ENCODE data around the gene PARP6.

Gene PARP6, protein sequence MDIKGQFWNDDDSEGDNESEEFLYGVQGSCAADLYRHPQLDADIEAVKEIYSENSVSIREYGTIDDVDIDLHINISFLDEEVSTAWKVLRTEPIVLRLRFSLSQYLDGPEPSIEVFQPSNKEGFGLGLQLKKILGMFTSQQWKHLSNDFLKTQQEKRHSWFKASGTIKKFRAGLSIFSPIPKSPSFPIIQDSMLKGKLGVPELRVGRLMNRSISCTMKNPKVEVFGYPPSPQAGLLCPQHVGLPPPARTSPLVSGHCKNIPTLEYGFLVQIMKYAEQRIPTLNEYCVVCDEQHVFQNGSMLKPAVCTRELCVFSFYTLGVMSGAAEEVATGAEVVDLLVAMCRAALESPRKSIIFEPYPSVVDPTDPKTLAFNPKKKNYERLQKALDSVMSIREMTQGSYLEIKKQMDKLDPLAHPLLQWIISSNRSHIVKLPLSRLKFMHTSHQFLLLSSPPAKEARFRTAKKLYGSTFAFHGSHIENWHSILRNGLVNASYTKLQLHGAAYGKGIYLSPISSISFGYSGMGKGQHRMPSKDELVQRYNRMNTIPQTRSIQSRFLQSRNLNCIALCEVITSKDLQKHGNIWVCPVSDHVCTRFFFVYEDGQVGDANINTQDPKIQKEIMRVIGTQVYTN

DNA sequence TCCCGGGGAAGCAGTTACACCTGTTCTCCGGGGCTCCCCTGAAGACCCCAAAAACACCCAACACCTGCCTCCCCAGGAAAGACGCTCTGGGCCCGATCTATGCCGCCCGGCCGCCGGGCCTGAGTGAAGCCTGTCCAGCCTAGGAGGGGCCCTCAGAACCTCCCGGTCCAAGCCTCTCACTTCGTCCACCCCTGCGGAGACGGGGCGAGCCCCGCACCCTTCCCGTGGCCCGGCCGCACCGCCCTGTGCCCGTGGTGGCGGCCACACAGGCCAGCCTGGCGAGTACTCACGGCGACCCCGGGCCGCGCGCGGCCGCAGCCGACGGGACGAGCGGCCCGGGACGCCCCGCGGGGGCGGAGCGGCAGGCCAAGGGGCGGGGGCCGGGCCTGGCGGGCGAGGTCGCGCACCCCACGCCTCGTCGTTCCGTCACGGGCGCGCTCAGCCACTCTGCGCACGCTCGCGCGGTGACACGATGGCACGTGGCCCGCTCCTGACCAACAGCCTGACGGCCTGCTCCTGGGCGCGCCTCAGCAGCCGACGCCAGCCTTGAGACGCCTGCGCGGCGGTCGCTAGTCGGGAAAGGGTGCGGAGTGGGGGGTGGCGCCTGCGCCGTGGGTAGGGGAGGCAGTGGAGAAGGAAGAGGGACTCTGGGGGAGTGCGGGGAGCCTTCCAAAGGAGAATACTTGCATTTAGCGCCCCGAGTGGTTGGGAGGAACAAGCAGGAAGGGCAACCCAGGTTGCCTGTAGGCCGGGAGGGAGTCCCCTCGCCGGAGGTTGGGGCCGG, at the start of gene PARP6:
Gene PARP6, minus strand, starts transcription at position 342 of the 784 bp plus-strand sequence. CDS start 5,077 bp downstream, outside the sequence.
- peak within 1 kb of the TSS; percentile 98 for H3K4me3 ChIP-seq (ENCODE audit: low read depth, low read length)
- peaks cover 17% of the 10 kb centered on the region for H3K4me1 ChIP-seq (ENCODE audit: control insufficient read depth, insufficient read depth, low read length, unreplicated experiment)
- H2AFZ ChIP-seq (ENCODE audit: low read length, unreplicated experiment) = peak within 1 kb of the TSS; percentile 93
- H3K36me3 ChIP-seq (ENCODE audit: insufficient read depth, low read length) = peaks cover 3% of the 10 kb centered on the region
- H3K79me2 ChIP-seq (ENCODE audit: control insufficient read depth, insufficient read depth, low read length, unreplicated experiment) = peaks cover 32% of the 10 kb centered on the region
- peak within 1 kb of the TSS; percentile 39 for H3K27ac ChIP-seq (ENCODE audit: low read depth, low read length)
- no peaks in the 10 kb centered on the region for H3K27me3 ChIP-seq (ENCODE audit: insufficient read depth, low read length)

- Histone ChIP-seq H3K36me3 (ENCODE audit: insufficient read depth, low read length) (no peaks in the 10 kb centered on the region), H3K27me3 (ENCODE audit: insufficient read depth, low read length) (peaks cover 26% of the 10 kb centered on the region), H2AFZ (ENCODE audit: low read length, unreplicated experiment) (no peak within 1 kb of the TSS), H3K4me1 (ENCODE audit: control insufficient read depth, insufficient read depth, low read length, unreplicated experiment) (peaks cover 3% of the 10 kb centered on the region), H3K79me2 (ENCODE audit: control insufficient read depth, insufficient read depth, low read length, unreplicated experiment) (no peaks in the 10 kb centered on the region), H3K27ac (ENCODE audit: low read depth, low read length) (no peak within 1 kb of the TSS), H3K4me3 (ENCODE audit: low read depth, low read length) (peak within 1 kb of the TSS; percentile 77)
Measured at GRCh38 chr15:72319985-72320671, 47.8 kb upstream of the PARP6 start, which contains the start of gene CELF6. Gene CELF6 (minus strand): TSS chr15:72320157. CDS start chr15:72319874, 283 bp downstream.

DNA sequence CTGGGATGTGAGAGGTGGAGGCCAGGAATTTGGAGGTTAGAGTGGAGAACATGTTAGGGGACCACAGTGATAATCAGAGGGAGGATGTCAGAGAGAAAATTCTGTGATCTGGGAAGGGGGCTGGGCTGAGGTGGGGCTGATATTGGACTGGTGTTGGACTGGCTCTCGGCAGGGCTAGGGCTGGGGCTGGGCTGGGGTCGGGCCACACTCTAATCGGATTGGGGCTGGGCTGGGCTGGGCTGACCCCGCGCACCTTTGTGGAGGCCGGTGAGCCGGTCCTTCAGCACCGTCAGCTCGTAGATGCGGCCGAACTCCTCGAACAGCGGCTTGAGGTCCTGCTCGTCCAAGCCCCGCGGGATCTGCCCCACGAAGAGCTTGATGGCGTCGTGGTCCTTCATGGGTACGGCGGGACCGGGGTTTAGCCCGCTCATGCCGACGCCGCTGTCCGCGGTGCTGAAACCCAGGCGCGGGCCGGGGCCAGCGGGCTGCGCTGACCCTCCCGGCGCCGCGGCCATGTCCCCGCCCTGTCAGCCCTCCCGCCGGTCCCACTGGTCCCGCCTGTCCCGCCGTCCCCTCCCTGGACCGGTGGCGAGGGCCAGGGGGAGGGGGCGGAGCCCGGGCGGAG, 47.1 kb upstream of the PARP6 start:
- Histone ChIP-seq H3K4me3 (ENCODE audit: low read depth, low read length) (peak overlapping the region; percentile 77), H2AFZ (ENCODE audit: low read length, unreplicated experiment) (no peak overlapping the region)

DNA sequence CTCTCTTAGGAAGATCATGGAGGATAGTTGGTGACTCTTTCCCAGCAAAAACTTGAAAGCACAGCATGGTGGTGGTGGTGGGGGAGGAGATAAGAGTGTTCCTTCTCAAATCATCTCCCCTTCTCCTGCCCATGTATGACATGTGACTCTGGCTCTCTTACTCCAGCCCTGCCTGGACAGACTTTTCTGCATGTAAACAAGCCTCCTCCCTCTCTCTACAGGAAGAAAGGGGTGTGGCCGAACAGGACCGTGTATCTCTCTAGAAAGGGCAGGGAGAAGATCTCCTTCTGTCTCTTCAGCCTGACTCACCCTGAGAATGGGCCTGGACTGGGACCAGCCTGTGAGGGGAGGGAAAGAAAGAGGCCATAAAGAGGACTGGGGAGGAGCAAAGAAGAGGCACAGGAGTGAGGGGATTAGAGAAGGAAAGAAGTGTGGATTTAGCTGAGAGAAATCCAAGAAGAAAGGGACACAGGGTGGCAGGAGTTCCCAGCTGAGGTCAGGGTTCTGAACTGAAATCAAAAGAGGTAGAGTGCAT, 46.1 kb upstream of the PARP6 start:
- Histone ChIP-seq H2AFZ (ENCODE audit: low read length, unreplicated experiment) (no peak overlapping the region), H3K79me2 (ENCODE audit: control insufficient read depth, insufficient read depth, low read length, unreplicated experiment) (no peaks in the 10 kb centered on the region)

More for the DNA sequence above, 47.1 kb upstream of the PARP6 start:
- H3K36me3 ChIP-seq (ENCODE audit: insufficient read depth, low read length) = no peaks in the 10 kb centered on the region
- H3K4me1 ChIP-seq (ENCODE audit: control insufficient read depth, insufficient read depth, low read length, unreplicated experiment) = peaks cover 3% of the 10 kb centered on the region
- H3K27ac ChIP-seq (ENCODE audit: low read depth, low read length) = no peak overlapping the region
- H3K27me3 ChIP-seq (ENCODE audit: insufficient read depth, low read length) = peaks cover 26% of the 10 kb centered on the region
- H3K79me2 ChIP-seq (ENCODE audit: control insufficient read depth, insufficient read depth, low read length, unreplicated experiment) = no peaks in the 10 kb centered on the region

DNA sequence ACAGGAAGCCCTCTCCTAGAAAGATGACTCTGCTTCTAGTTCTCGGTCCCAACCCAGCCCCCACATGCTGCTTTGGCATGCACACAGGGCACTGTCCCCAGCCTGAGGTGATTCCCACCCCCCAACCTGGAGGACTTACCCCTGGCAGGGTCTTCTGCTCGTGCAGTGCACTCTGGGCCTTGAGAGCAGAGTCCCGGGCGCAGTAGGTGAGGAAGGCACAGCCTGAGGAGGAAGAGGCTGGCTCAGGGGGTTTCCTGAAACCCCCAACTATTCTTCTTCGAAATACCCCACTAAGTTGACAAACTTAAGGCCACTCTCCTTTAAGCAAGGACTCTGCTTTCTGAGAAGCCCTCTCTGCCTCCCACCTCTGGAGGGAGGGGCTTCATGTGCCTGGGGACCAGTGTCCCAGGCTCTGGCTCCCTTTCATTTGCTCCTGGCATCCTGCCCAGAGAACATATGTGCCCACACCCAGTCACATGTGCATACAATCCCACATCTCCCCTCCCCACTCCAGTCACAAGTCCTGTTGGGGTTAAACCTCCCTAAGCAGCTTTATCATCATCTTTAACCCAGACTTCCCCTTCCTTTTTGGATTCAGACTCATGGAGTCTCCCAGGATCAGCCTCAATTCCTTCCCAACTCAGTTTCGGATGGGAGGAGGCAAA, 43.5 kb upstream of the PARP6 start:
- H3K36me3 ChIP-seq (ENCODE audit: insufficient read depth, low read length) = no peaks in the 10 kb centered on the region
- H3K27ac ChIP-seq (ENCODE audit: low read depth, low read length) = no peak overlapping the region
- H3K4me3 ChIP-seq (ENCODE audit: low read depth, low read length) = no peak overlapping the region
- H3K27me3 ChIP-seq (ENCODE audit: insufficient read depth, low read length) = peaks cover 26% of the 10 kb centered on the region
- no peak overlapping the region for H2AFZ ChIP-seq (ENCODE audit: low read length, unreplicated experiment)
- H3K79me2 ChIP-seq (ENCODE audit: control insufficient read depth, insufficient read depth, low read length, unreplicated experiment) = no peaks in the 10 kb centered on the region
- H3K4me1 ChIP-seq (ENCODE audit: control insufficient read depth, insufficient read depth, low read length, unreplicated experiment) = peaks cover 2% of the 10 kb centered on the region

More for the DNA sequence above, 46.1 kb upstream of the PARP6 start:
- Histone ChIP-seq H3K36me3 (ENCODE audit: insufficient read depth, low read length) (no peaks in the 10 kb centered on the region), H3K4me3 (ENCODE audit: low read depth, low read length) (no peak overlapping the region), H3K4me1 (ENCODE audit: control insufficient read depth, insufficient read depth, low read length, unreplicated experiment) (peaks cover 3% of the 10 kb centered on the region), H3K27me3 (ENCODE audit: insufficient read depth, low read length) (peaks cover 26% of the 10 kb centered on the region), H3K27ac (ENCODE audit: low read depth, low read length) (no peak overlapping the region)

DNA sequence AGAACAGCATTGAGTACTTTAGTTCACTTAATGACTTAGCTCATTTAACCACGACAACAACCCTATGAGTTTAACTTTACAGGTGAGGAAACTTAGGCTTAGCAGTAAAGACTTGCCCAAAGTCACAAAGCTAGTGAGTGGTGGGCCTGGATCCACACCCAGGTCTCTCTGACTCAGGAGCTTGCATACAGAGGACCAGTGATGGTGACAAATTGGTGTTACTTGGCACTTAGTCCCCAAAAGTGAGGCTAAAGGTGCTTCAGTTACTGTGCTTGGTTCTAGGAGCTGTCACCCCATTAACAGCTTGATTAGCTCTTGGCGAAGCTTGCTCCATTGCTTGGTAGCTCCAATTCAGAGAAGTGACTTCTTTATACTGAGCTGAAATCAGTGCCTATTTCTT, 41.5 kb upstream of the PARP6 start:
- Histone ChIP-seq H3K4me1 (ENCODE audit: control insufficient read depth, insufficient read depth, low read length, unreplicated experiment) (no peaks in the 10 kb centered on the region), H3K27ac (ENCODE audit: low read depth, low read length) (no peak overlapping the region), H3K27me3 (ENCODE audit: insufficient read depth, low read length) (peaks cover 22% of the 10 kb centered on the region), H3K4me3 (ENCODE audit: low read depth, low read length) (no peak overlapping the region), H3K36me3 (ENCODE audit: insufficient read depth, low read length) (no peaks in the 10 kb centered on the region), H2AFZ (ENCODE audit: low read length, unreplicated experiment) (no peak overlapping the region), H3K79me2 (ENCODE audit: control insufficient read depth, insufficient read depth, low read length, unreplicated experiment) (no peaks in the 10 kb centered on the region)

DNA sequence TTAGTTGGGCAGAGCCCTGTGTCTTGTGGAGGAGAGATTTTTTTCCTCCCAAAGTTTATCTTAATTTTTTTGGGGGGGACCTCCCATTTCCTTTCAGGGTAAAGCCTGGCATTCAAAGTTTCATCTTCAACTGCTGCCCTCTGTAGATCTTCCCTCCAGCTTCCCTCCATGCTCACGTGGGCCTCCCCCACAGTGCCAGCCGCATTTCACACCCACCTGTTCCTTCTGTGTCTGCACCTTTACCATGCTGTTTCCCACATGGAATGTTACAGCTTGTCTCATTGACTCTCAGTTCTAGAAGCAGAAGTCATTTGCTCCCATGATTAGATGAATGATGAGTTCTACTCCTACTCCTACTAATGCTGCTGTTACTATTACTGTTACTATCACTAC, 41.1 kb upstream of the PARP6 start:
- no peaks in the 10 kb centered on the region for H3K79me2 ChIP-seq (ENCODE audit: control insufficient read depth, insufficient read depth, low read length, unreplicated experiment)
- H3K36me3 ChIP-seq (ENCODE audit: insufficient read depth, low read length) = no peaks in the 10 kb centered on the region
- no peak overlapping the region for H3K4me3 ChIP-seq (ENCODE audit: low read depth, low read length)

GRCh38 chr15:72312605-72313447, 40.5 kb upstream of the PARP6 start:
- H3K79me2 ChIP-seq (ENCODE audit: control insufficient read depth, insufficient read depth, low read length, unreplicated experiment) = no peaks in the 10 kb centered on the region
- no peak overlapping the region for H2AFZ ChIP-seq (ENCODE audit: low read length, unreplicated experiment)
- H3K27me3 ChIP-seq (ENCODE audit: insufficient read depth, low read length) = peaks cover 12% of the 10 kb centered on the region
- H3K27ac ChIP-seq (ENCODE audit: low read depth, low read length) = no peak overlapping the region
- no peaks in the 10 kb centered on the region for H3K4me1 ChIP-seq (ENCODE audit: control insufficient read depth, insufficient read depth, low read length, unreplicated experiment)
- no peak overlapping the region for H3K4me3 ChIP-seq (ENCODE audit: low read depth, low read length)
- H3K36me3 ChIP-seq (ENCODE audit: insufficient read depth, low read length) = no peaks in the 10 kb centered on the region

More for the DNA sequence above, 41.1 kb upstream of the PARP6 start:
- H3K27ac ChIP-seq (ENCODE audit: low read depth, low read length) = no peak overlapping the region
- H3K4me1 ChIP-seq (ENCODE audit: control insufficient read depth, insufficient read depth, low read length, unreplicated experiment) = no peaks in the 10 kb centered on the region
- H2AFZ ChIP-seq (ENCODE audit: low read length, unreplicated experiment) = no peak overlapping the region
- H3K27me3 ChIP-seq (ENCODE audit: insufficient read depth, low read length) = peaks cover 18% of the 10 kb centered on the region

- H2AFZ ChIP-seq (ENCODE audit: low read length, unreplicated experiment) = no peak overlapping the region
- no peak overlapping the region for H3K4me3 ChIP-seq (ENCODE audit: low read depth, low read length)
- H3K36me3 ChIP-seq (ENCODE audit: insufficient read depth, low read length) = no peaks in the 10 kb centered on the region
- no peaks in the 10 kb centered on the region for H3K79me2 ChIP-seq (ENCODE audit: control insufficient read depth, insufficient read depth, low read length, unreplicated experiment)
- H3K27ac ChIP-seq (ENCODE audit: low read depth, low read length) = no peak overlapping the region
- no peaks in the 10 kb centered on the region for H3K27me3 ChIP-seq (ENCODE audit: insufficient read depth, low read length)
- peaks cover 13% of the 10 kb centered on the region for H3K4me1 ChIP-seq (ENCODE audit: control insufficient read depth, insufficient read depth, low read length, unreplicated experiment)
Measured at GRCh38 chr15:72307026-72307425, 34.7 kb upstream of the PARP6 start.

All from ACC112 (cell line).